Activated CD8-positive, alpha-beta T cell treated with anti-CD3 and anti-CD28 coated beads, Interleukin-2, amount 10 ng/mL, durations not matched to agents 7 days and 5 days (primary cell): ENCODE results near the gene PROK1. TPM values are rescaled to one million over a fixed set of nuclear protein-coding genes. Genes with fewer than 3 reads are reported as not detected.

Experiments used
- ATAC-seq: fragments of 150-1000 bp; cut with Tn5 transposase; one replicate; pipeline ENCODE4 v1.10.0; 2021; ENCODE audit warnings: moderate library complexity
- CTCF ChIA-PET: fragments of 350-600 bp; sonication (Branson Sonifier 250); formaldehyde crosslinking; loops from one replicate; lab custom pipeline; 2021; ENCODE audit warnings: antibody characterized with exemption; lab: Charles Lee
- POLR2A ChIA-PET: fragments of 350-600 bp; sonication (Branson Sonifier 250); formaldehyde crosslinking; loops from one replicate; lab custom pipeline; 2021; ENCODE audit warnings: antibody characterized with exemption; lab: Charles Lee
- DNase-seq: peaks from one replicate; pipeline ENCODE4 v3.0.0-alpha.2; 2020
- H3K27ac Mint-ChIP-seq: one replicate; pipeline ENCODE4 v1.8.0; 2021; ENCODE audit warnings: mild to moderate bottlenecking, mixed read lengths
- H3K27me3 Mint-ChIP-seq: one replicate; pipeline ENCODE4 v1.8.0; 2021; ENCODE audit warnings: low read depth, mixed read lengths
- H3K36me3 Mint-ChIP-seq: one replicate; pipeline ENCODE4 v1.8.0; 2021; ENCODE audit warnings: low read depth, mixed read lengths
- H3K4me1 Mint-ChIP-seq: one replicate; pipeline ENCODE4 v1.8.0; 2021; ENCODE audit warnings: low read depth, mixed read lengths
- H3K4me3 Mint-ChIP-seq: one replicate; pipeline ENCODE4 v1.8.0; 2021; ENCODE audit warnings: mild to moderate bottlenecking, mixed read lengths
- H3K9me3 Mint-ChIP-seq: one replicate; pipeline ENCODE4 v1.8.0; 2022; ENCODE audit warnings: mixed read lengths; ENCODE audit not compliant: insufficient read depth
- total RNA-seq, 2 experiments: library from RNA; stranded (reverse); gene quantifications; one replicate each; pipeline ENCODE4 v1.2.3, GENCODE V29; 2021

Gene PROK1
- total RNA-seq, 2 experiments from 2014 or later, result not detected

GRCh38 chr1:110504226-110504625 is 53.3 kb downstream of the PROK1 start:
- peaks cover 14% of the 10 kb centered on the region for H3K4me1 Mint-ChIP-seq
- ChIA-PET CTCF (interaction anchor here (1.9 kb wide), 1 partner anchor 8 kb away, joined by 9 read pairs; no protein-coding TSS in a partner anchor), POLR2A (no interaction called here)
- peaks cover 16% of the 10 kb centered on the region for H3K27me3 Mint-ChIP-seq
- H3K9me3 Mint-ChIP-seq, result no peaks in the 10 kb centered on the region
- ATAC-seq (no peak), DNase-seq (no peak)
- no peak overlapping the region for H3K4me3 Mint-ChIP-seq
- no peak overlapping the region for H3K27ac Mint-ChIP-seq
- no peaks in the 10 kb centered on the region for H3K36me3 Mint-ChIP-seq

- Mint-ChIP-seq H3K27ac (no peak overlapping the region), H3K4me1 (peaks cover 2% of the 10 kb centered on the region), H3K27me3 (peaks cover 16% of the 10 kb centered on the region), H3K36me3 (no peaks in the 10 kb centered on the region), H3K4me3 (no peak overlapping the region), H3K9me3 (no peaks in the 10 kb centered on the region)
- DNase-seq, result no peak
- no peak for ATAC-seq
- POLR2A ChIA-PET, result interaction anchor here (0.6 kb wide), 1 partner anchor 65 kb away, joined by 3 read pairs; no protein-coding TSS in a partner anchor
- CTCF ChIA-PET, result interaction anchor here (0.7 to 1.9 kb wide), 2 partner anchors 9 to 298 kb away, joined by 4 to 9 read pairs; no protein-coding TSS in a partner anchor
Observed at GRCh38 chr1:110505596-110505995, 54.6 kb downstream of the PROK1 start.

GRCh38 chr1:110506541-110506940 is 55.6 kb downstream of the PROK1 start:
- H3K4me3 Mint-ChIP-seq, result no peak overlapping the region
- H3K27ac Mint-ChIP-seq, result no peak overlapping the region
- no peaks in the 10 kb centered on the region for H3K36me3 Mint-ChIP-seq
- no peaks in the 10 kb centered on the region for H3K4me1 Mint-ChIP-seq
- ATAC-seq (no peak), DNase-seq (no peak)
- peaks cover 15% of the 10 kb centered on the region for H3K27me3 Mint-ChIP-seq
- CTCF ChIA-PET, result no interaction called here
- H3K9me3 Mint-ChIP-seq, result no peaks in the 10 kb centered on the region
- POLR2A ChIA-PET, result no interaction called here

Other genes with a start within 250 kb of the PROK1 start
- gene KCNC4, start 240.8 kb upstream of the PROK1 start, total RNA-seq, result 1 to 10 TPM; 7.5 to 8.3 TPM
- gene RBM15, start 111.8 kb upstream of the PROK1 start, total RNA-seq, result 10 to 100 TPM; 72.0 to 75.5 TPM
- gene SLC16A4, start 60.1 kb upstream of the PROK1 start, total RNA-seq, result under 1 TPM; 0.23 to 0.26 TPM
- 100 to 1,000 TPM; 123 TPM for gene LAMTOR5, start 43.5 kb upstream of the PROK1 start, total RNA-seq
- not detected for gene KCNA10, start 68.0 kb downstream of the PROK1 start, total RNA-seq
- 1 to 10 TPM; 1.4 to 2.2 TPM for gene KCNA2, start 155.2 kb downstream of the PROK1 start, total RNA-seq
- gene KCNA3, start 223.8 kb downstream of the PROK1 start, total RNA-seq, result 10 to 100 TPM; 49.0 to 49.3 TPM